Activated T-helper 1 cell treated with anti-CD3 and anti-CD28 coated beads, Interleukin-2, amount 50 U/mL, for 16 hours (primary cell): Measurements from ENCODE around the gene PTPRG.
"Not testable (repeated sequence)": the region's sequence is repeated elsewhere in the genome, so short reads cannot be mapped to it uniquely, and the experiment has no call there.

Experiments used
- DNase-seq, 2 donors: peaks; one replicate each; pipeline ENCODE4 v3.0.0-alpha.2; 2020; ENCODE audit warnings: low read depth in 1 of 2, low spot score in 1 of 2

Gene PTPRG

GRCh38 chr3:61748288-61748687, 186.9 kb downstream of the PTPRG start:
- no peak for DNase-seq

- no peak for DNase-seq
Measured at GRCh38 chr3:61750766-61751165, 189.4 kb downstream of the PTPRG start.

GRCh38 chr3:61758839-61759238, 197.5 kb downstream of the PTPRG start:
- no peak for DNase-seq

GRCh38 chr3:61760783-61761182, 199.4 kb downstream of the PTPRG start:
- not testable (repeated sequence) for DNase-seq

- no peak for DNase-seq
Measured at GRCh38 chr3:61761694-61762430, 200.5 kb downstream of the PTPRG start.

- no peak for DNase-seq
Measured at GRCh38 chr3:61765157-61765876, 203.9 kb downstream of the PTPRG start.

GRCh38 chr3:61768284-61769037, 207.1 kb downstream of the PTPRG start:
- DNase-seq: no peak

GRCh38 chr3:61769266-61769990, 208.1 kb downstream of the PTPRG start:
- DNase-seq: no peak

GRCh38 chr3:61771976-61772375, 210.6 kb downstream of the PTPRG start:
- no peak for DNase-seq

- no peak for DNase-seq
Measured at GRCh38 chr3:61772456-61772855, 211.1 kb downstream of the PTPRG start.

- no peak for DNase-seq
Measured at GRCh38 chr3:61774279-61774890, 213.0 kb downstream of the PTPRG start.

- DNase-seq: no peak
Measured at GRCh38 chr3:61776390-61776789, 215.0 kb downstream of the PTPRG start.

GRCh38 chr3:61777483-61777882, 216.1 kb downstream of the PTPRG start:
- DNase-seq: no peak

GRCh38 chr3:61778095-61778494, 216.7 kb downstream of the PTPRG start:
- no peak for DNase-seq

- no peak for DNase-seq
Measured at GRCh38 chr3:61780016-61780415, 218.6 kb downstream of the PTPRG start.

- DNase-seq: no peak
Measured at GRCh38 chr3:61780455-61781228, 219.3 kb downstream of the PTPRG start.

GRCh38 chr3:61783993-61784718, 222.8 kb downstream of the PTPRG start:
- no peak for DNase-seq

- no peak for DNase-seq
Measured at GRCh38 chr3:61788623-61789507, 227.5 kb downstream of the PTPRG start.
